Pancreas (tissue), 10 donors: ENCODE results near the gene PRRG3. TPM values are rescaled to one million over a fixed set of nuclear protein-coding genes. Genes with fewer than 3 reads are reported as not detected.

Experiments
- ATAC-seq, 4 donors: fragments of 200-7000 bp; cut with Tn5 transposase; one replicate each; pipeline versions ENCODE4 v1.8.0 to v1.9.1; 2020; ENCODE audit warnings: mild to moderate bottlenecking in 4 of 4, moderate library complexity in 4 of 4
- DNase-seq, 6 donors: peaks; one replicate each; pipeline ENCODE4 v3.0.0-alpha.2; 2020
- FAIRE-seq: peaks from 2 replicates; lab custom pipeline; 2012; peaks lifted over from hg19 to GRCh38; lab: Jason Lieb, UNC
- H3K27ac ChIP-seq, 4 donors: fragments of 200-600 bp; sonication (generic); 1 replicate in 3 of 4; 2 replicates in 1 of 4; pipeline versions ENCODE4 v1.5.0 to v1.8.0; 2020
- H3K27me3 ChIP-seq, 4 donors: fragments of 200-600 bp; one replicate each; pipeline ENCODE4 v1.8.0; 2021
- H3K36me3 ChIP-seq, 3 donors: fragments of 200-600 bp; sonication (generic) in 1 of 3; one replicate each; pipeline versions ENCODE4 v1.5.0 to v1.8.0; 2020 to 2021
- H3K4me1 ChIP-seq, 3 donors: fragments of 200-600 bp; one replicate each; pipeline ENCODE4 v1.8.0; 2021
- H3K4me3 ChIP-seq, 4 donors: fragments of 200-600 bp; sonication (generic) in 2 of 4; one replicate each; pipeline versions ENCODE4 v1.5.0 to v1.8.0; 2020 to 2021
- H3K9me3 ChIP-seq, 4 donors: fragments of 200-600 bp; one replicate each; pipeline ENCODE4 v1.8.0; 2021
- WGBS, 2 donors: extraction: QIAGEN DNeasy Blood & Tissue Kit; methylation state at CpG; one replicate each; pipeline ENCODE4 v1.1.7; 2013; 5-methylcytosine and 5-hydroxymethylcytosine counted together
- intact Hi-C, 3 donors: fragments of 100-400 bp; cut with DNase I; formaldehyde crosslinking; loops; one replicate each; pipeline versions ENCODE4 v1.11.1 to v1.14.2; 2022
- polyA plus RNA-seq, 2 donors: library from polyadenylated mRNA; stranded (reverse); fragments of 200-250 nt; gene quantifications; one replicate each; pipeline ENCODE4 v1.2.3, GENCODE V29; 2013
- total RNA-seq, 6 donors: library from RNA; stranded (reverse); fragmentation: NEBNext Ultra II Directional in 4 of 6; extraction: Animal tissue kit (Norgen Biotek cat#: 25700) in 4 of 6; gene quantifications; one replicate each; pipeline versions ENCODE4 v1.2.1 to v1.2.4, GENCODE V29; 2021 to 2023
- TF ChIP-seq, protein P1 (sequence below), 4 donors: fragments of 200-600 bp; sonication (generic) in 3 of 4; IDR thresholded peaks; one replicate each; pipeline versions ENCODE4 v1.5.0 to v1.8.0; 2021; ENCODE audit warnings: antibody characterized with exemption in 4 of 4
- donor health status: healthy with polysubstance abuse.
- donor health status: DM: no; HTN: no; CAD: no; lungs with moderate emphysema.
- donor health status: DM: no; HTN: no; CAD: no.
- donor health status: control.
- donor health status: control.
- donor health status: Bipolar disorder and iron deficiency.
- donor health status: DM: yes; HTN: yes; CAD: no.
- donor health status: DM: no; HTN: no; CAD: no.
- donor health status: DM: no; HTN: no; CAD: no.
- donor health status: DM: yes; HTN: yes; CAD: no.

The PRRG3 gene
- total and polyA plus RNA-seq, 8 donors: 0.02 to 0.41 (median 0.11) TPM; not detected in 2

DNA sequence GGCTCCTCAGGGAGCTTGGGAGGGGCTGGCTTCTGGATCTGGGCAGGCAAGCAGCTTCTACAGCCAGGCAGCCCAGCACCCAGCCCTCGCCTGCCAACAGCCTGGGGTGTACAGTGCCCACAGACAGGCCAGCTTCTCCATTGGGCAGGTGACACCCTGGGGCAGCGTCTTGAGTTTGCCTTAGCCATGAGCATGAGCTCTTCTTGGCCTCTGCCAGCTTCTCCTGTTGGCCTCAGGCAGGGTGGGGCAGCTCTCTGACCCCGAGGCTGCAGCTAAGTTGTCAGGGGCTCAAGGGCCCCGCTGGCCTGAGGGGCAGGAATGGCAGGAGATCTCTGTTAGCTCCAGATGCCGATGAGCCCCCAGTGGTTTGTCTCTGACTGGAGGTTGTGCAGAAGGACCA is 31.5 kb downstream of the PRRG3 start:
- ATAC-seq (no peak), FAIRE-seq (no peak), DNase-seq (peak in 1 of 6 donors; percentile 46)
- no peaks in the 10 kb centered on the region for H3K36me3 ChIP-seq
- no peaks in the 10 kb centered on the region for H3K9me3 ChIP-seq
- peaks cover 0 to 12% (median 5%) of the 10 kb centered on the region in 4 donors for H3K27me3 ChIP-seq
- H3K4me3 ChIP-seq: no peak overlapping the region
- intact Hi-C loops: no loop called here
- TF ChIP-seq, protein P1, sequence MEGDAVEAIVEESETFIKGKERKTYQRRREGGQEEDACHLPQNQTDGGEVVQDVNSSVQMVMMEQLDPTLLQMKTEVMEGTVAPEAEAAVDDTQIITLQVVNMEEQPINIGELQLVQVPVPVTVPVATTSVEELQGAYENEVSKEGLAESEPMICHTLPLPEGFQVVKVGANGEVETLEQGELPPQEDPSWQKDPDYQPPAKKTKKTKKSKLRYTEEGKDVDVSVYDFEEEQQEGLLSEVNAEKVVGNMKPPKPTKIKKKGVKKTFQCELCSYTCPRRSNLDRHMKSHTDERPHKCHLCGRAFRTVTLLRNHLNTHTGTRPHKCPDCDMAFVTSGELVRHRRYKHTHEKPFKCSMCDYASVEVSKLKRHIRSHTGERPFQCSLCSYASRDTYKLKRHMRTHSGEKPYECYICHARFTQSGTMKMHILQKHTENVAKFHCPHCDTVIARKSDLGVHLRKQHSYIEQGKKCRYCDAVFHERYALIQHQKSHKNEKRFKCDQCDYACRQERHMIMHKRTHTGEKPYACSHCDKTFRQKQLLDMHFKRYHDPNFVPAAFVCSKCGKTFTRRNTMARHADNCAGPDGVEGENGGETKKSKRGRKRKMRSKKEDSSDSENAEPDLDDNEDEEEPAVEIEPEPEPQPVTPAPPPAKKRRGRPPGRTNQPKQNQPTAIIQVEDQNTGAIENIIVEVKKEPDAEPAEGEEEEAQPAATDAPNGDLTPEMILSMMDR (IDR thresholded peaks at IDR 0.05): no peak
- no peaks in the 10 kb centered on the region for H3K4me1 ChIP-seq
- 71 to 82% methylated on average over 5 of the region's 5 CpGs for WGBS, 2 donors
- no peak overlapping the region for H3K27ac ChIP-seq

DNA sequence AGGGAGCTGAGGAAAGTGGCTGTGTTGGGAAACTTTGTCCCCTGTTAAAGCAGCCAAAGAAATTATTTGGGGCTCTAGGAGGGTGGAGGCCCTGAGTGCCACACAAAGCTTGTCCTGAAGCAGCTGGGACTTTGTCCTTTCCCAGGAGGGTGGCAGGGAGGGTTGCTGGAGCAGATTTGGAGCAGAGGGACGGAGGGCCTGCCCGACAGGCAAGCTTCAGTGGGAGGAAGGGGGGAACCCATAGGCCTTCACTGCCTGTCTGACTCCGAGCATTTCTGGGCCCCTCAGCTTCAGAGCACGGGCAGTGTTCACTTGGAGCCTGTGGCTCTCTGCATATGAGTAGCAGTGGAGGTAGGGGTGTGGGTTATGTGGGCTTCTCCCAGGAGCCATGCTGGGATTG is 32.1 kb downstream of the PRRG3 start:
- no peak overlapping the region for H3K27ac ChIP-seq
- H3K36me3 ChIP-seq: no peaks in the 10 kb centered on the region
- no peak for FAIRE-seq
- H3K4me3 ChIP-seq: no peak overlapping the region
- TF ChIP-seq, protein P1 (IDR thresholded peaks at IDR 0.05): no peak
- peaks cover 0 to 10% (median 2%) of the 10 kb centered on the region in 4 donors for H3K27me3 ChIP-seq
- H3K9me3 ChIP-seq: no peaks in the 10 kb centered on the region
- peak in 1 of 6 donors; percentile 44 for DNase-seq
- 79 to 87% methylated on average over 4 of the region's 4 CpGs for WGBS, 2 donors
- intact Hi-C loops: no loop called here
- ATAC-seq: no peak
- no peaks in the 10 kb centered on the region for H3K4me1 ChIP-seq

DNA sequence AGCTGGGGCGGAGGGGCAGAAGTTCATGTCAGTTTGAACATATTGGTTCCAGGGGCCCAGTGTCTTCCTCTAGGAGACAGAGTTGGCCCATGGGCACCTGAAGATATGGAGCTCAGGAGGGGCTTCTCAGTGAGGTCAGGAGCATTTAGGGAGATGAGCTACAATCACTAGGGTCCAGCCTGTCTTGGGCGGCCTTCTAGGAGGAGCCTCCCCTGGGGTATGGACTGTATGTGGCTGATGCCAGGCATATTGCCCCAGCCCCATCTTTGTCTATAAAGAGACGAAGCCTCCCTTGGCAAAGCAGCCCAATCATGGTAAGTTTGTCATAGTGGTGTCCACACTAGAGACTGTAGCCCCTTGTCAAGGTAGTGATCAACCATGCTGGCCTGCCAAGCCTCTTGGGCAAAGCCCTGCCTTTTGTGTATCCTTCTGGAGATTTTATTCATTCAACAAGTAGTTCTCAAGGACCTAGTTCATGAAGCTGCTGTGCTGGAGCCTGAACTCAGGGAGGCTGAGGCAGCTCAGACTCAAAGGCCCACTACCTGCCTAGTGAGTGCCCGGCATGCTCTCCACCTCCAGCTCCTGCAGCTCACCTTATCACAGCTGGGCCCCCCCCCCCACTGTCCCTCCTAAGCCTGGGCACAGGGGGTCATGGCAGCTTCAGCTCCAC is 33.9 kb downstream of the PRRG3 start:
- Histone ChIP-seq H3K4me3 (no peak overlapping the region), H3K4me1 (no peaks in the 10 kb centered on the region), H3K27me3 (peaks cover 0 to 9% (median 2%) of the 10 kb centered on the region in 4 donors), H3K27ac (no peak overlapping the region), H3K9me3 (no peaks in the 10 kb centered on the region), H3K36me3 (no peaks in the 10 kb centered on the region)
- DNase-seq: peak in 2 of 6 donors; percentile 21 to 22
- WGBS, 2 donors: 66 to 88% methylated on average over 4 of the region's 4 CpGs
- TF ChIP-seq, protein P1 (IDR thresholded peaks at IDR 0.05): no peak
- no peak for ATAC-seq
- intact Hi-C loops: no loop called here
- FAIRE-seq: no peak

DNA sequence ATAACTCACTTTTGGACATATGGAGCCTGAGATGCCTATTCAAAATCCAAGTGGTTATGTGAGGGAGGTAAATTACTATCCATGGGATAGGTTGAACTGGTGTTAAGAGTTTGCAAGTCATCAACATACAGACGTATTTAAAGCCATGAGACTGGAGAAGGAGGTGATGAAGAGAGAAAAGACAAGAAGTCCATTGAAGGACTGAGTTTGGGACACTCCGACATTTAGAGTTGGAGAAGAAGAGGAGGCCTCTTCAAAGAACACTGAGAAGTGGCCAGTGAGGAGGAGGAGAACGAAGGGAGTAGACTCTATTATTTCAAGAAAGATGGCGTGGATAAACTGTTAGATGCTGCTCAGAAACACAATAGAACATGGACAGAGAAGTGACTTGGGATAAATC is 39.2 kb downstream of the PRRG3 start, which contains the start of gene CNGA2:
Gene CNGA2, plus strand, starts transcription at position 301 of the 400 bp plus-strand sequence. CDS start 3,738 bp downstream, outside the sequence.
- Histone ChIP-seq H3K36me3 (no peaks in the 10 kb centered on the region), H3K27ac (no peak within 1 kb of the TSS), H3K4me3 (no peak within 1 kb of the TSS), H3K9me3 (no peaks in the 10 kb centered on the region), H3K27me3 (peaks cover 0 to 9% (median 2%) of the 10 kb centered on the region in 4 donors), H3K4me1 (no peaks in the 10 kb centered on the region)
- DNase-seq (no peak), ATAC-seq (no peak), FAIRE-seq (no peak)
- 51 to 55% methylated on average over 4 of the region's 4 CpGs for WGBS, 2 donors
- TF ChIP-seq, protein P1 (IDR thresholded peaks at IDR 0.05): no peak
- intact Hi-C loops: no loop called here

DNA sequence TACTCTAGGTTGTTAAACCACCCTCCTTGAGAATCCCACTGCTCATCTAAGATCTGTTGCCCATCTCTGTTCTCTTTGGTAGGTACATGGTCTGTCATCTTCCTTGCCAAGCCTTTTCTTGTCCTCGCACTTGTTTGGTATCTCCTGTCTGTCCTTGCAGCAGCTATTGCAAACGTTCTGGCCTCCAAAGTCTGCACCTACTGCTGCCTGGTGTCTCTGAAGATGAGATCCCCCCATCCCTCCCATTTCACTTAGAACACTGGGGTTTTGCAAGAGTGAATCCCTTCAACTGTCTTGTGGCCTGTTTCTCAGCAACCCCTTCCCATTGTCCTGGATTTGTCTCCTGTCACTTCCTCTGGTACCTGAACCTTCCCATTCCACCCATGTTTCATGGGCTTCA is 40.0 kb downstream of the PRRG3 start:
- peaks cover 0 to 9% (median 2%) of the 10 kb centered on the region in 4 donors for H3K27me3 ChIP-seq
- no peaks in the 10 kb centered on the region for H3K4me1 ChIP-seq
- no peaks in the 10 kb centered on the region for H3K9me3 ChIP-seq
- no peak for ATAC-seq
- no peak overlapping the region for H3K4me3 ChIP-seq
- WGBS, 2 donors: 38 to 39% methylated on average over 2 of the region's 2 CpGs
- H3K27ac ChIP-seq: no peak overlapping the region
- no peak for FAIRE-seq
- intact Hi-C loops: no loop called here
- no peak for DNase-seq
- TF ChIP-seq, protein P1 (IDR thresholded peaks at IDR 0.05): no peak
- H3K36me3 ChIP-seq: no peaks in the 10 kb centered on the region
